Activated CD4-positive, alpha-beta T cell treated with anti-CD3 and anti-CD28 coated beads, Interleukin-2, amount 50 U/mL, for 1 hour (primary cell): ENCODE results near the gene ZNF581.

ENCODE experiments used
- DNase-seq: peaks from one replicate; pipeline ENCODE4 v3.0.0-alpha.2; 2020

ZNF581 gene, protein sequence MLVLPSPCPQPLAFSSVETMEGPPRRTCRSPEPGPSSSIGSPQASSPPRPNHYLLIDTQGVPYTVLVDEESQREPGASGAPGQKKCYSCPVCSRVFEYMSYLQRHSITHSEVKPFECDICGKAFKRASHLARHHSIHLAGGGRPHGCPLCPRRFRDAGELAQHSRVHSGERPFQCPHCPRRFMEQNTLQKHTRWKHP

DNA sequence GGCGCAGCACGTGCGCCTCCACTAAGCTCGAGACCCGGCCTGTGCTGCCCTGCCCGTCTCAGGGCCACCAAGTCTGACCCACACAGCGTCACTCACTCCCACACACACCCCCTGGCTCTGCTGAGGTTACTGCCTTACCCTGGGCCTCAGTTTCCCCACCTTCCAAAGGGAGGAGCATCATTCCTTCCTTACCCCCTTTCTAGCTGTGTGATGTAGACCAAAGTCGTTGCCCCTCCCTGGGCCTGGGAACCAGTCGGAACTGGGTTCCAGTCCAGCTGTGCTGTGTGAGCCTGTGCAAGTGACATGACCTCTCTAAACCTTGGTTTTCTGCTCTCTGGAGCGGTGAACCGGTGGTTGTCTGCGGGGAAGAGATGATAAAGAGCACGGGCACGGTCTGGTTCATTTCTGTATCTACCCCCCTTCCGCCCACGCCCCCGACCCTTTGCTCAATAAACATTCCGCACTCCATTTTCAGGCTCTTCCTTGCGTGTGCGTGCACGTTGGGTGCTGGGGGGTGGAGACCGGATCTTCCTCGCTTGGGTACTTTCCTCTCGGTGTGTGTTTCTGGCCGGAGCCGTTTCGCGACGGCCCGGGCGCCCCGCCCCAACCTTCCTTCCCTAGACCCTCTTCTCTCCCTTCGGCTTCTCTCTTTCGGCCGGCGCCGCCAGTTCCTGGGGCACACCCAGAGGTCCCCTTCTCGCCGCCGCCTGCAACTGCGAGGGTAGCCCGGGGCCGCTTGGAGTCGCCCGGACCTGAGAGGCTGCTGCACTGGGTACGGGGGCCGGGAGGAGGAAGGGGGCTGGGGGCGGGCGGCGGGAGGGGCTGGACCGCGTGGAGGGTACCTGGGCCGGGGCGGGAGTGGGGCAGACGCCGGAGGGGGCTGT is at the start of gene ZNF581:
TSS of gene ZNF581 (plus strand) at position 647 of the 884 bp plus-strand sequence. CDS start 923 bp downstream, outside the sequence.
- DNase-seq: peak; percentile 72

DNA sequence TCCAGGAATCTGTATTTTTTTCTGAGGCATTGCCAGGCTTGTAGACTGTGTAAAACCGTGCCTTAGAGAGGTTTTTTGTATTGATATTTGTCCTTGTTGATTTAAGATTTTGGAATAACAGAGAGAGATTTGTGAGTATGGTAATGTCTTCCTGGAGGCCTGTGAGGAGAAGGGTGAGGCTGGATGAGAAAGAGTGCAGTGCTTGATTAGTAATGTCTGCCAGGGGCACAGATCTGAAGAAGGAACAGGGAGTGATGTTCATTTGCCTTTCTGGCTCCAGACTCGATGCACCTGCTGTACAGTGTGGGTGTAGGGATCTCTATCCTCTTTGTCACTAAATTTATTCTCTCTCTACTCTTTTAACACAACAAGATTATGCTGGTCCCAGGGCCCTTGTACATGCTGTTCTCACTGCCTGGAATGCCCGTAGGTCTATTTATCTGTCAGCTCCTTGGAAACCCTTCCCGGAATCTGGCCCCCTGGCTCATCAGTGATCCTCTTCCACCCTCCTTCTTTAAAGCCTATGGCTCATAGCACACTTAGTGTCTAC is 48.4 kb upstream of the ZNF581 start:
- no peak for DNase-seq

DNA sequence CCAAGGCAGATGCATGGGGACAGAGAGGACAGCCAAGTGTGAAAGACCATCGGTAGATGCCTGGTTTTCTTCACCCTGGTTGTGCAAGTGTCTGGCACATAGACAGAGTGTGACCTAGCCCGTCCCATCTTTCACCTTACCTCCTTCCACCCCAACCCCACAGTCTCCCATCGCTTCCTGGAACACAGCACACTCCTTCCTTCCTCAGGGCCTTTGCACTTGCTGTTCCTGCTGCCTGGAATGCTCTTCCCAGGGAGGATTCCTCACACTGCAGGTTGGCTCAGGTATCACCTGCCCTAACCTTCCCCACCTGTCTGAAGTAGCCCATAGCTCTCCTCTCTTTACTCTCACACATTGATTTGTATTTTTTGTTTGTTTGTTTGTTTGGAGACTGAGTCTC is 47.1 kb upstream of the ZNF581 start:
- no peak for DNase-seq

DNA sequence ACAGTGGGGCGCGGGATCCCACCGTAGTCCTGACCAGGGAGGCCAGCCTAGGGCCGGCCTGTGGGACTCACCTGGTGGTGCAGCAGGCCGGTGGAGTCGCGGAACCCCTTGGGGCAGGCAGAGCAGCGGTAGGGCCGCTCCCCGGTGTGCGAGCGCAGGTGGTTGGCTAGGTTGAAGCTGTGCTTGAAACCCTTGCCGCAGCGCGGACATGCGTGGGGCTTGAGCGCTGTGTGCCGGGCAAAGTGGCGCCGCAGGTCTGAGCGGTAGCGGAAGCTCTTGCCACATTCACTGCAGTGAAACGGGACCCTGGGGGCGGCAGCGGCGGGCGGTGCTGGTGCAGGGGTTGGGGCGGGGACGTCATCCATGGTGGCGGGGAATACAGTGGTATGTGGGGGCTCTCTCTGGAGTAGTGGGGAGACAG is 45.9 kb upstream of the ZNF581 start:
- DNase-seq: no peak

DNA sequence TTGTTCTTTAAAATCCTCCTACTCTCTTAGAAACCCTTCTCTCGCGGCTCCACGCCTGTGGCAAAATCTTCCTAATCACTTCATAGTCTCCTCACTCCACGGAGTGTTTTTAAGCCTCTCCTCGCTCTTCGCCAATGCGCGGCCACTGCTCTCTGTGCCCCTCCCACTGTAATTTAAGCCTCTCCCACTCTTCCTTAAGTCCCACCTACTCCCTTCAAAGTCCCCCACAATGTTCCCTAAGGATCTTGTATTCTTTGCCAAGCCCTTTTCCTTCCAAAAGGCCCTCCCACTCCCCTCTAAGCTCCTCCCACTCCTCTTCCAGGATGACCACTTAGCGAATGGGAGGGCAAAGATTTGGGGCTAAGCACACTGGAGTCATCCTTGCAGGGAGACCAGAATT is 45.4 kb upstream of the ZNF581 start:
- no peak for DNase-seq

DNA sequence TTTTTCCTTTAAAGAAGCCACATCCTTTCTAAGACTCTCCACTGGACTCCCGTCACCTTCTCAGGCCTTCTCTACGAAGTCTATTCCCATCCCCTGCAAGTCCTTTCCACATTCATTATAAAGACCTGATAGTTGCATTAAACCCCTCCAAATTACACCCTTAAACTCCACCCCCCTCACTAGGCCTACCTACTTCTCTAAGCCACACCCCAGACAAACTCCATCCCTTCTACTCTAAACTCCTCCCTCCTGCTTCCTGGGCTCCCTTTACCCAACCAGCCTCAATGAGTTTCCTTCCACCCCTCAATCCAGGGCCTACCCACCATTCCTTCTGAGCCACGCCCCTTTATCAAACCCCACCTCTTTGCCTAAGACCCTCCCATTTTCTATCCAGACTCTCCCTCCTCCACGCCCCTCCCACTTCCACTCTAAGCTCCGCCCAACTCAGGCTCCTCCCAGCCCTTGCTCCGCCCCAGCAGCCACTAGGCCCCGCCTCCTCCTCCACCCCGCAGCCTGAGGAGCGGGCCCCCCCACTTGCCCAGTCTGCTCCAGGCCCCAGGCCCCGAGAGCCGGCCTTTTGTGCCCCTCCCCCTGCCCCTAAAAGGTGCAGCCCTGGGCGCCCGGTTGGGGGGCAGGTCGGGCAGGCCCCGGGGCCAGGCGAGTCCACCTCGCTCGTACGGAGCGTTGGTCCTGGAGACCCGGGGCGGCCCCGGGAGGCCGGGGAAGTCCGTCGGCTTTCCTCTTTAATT is 44.6 kb upstream of the ZNF581 start:
- peak; percentile 93 for DNase-seq

DNA sequence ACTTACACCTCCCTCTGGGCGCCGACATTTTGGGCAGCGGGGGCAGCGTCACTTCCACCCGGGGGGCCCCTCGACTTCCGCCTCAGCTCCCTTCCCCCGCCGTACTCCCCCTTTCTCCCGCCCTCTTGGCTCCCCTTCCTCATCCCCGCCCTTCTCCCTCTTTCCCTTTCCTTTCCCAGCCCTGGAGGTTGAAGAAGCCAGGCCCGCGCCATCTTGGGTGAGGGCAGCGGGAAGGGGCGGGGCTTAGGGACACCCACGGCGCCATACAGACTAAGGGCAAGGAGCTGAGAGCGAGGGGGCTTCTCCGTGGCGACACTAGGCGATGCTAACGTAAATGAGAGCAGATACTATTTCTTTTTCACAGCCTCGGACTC is 44.0 kb upstream of the ZNF581 start, which contains the start of gene FIZ1:
TSS of gene FIZ1 (minus strand) at position 50 of the 374 bp plus-strand sequence. CDS start 1,652 bp downstream, outside the sequence.
- peak; percentile 93 for DNase-seq

DNA sequence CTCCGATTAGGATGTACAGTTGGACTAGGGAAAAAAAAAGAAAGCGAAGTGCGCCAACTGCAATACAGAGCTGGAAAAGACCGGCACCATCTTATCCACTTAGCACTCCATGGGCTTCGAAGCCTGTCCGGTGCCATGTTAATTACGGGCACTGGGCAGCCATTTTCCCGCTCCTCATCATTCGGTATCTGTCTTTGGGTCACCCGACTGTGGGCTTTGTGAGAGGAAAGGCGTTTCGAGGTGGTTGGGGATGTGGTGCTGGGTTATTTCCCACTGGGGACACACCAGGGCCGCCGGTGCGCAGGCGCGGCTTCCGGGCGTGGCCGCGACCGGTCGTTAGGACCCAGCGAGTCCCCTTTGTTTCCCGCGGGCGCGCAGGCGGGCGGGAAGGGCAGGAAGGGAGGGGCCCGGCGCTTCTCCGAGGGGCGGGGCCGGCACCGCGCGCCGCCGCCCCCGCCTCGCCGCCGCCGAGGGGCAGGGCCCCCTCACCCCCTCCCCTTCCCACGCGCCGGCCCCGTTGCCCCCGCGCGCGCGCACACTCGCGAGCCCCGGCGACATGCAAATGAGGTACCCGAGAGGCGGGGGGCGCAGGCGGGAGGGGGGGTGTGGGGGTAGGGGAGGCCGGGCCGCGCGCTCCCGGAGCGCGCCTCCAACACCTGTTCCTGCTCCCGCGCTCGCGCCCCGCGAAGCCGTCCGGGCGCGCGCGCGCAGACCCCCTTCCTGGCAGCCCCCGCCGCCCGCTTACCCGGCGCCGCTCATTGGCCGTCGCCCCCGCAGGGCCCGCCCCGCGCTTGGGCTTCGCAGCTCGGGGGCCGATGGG is 43.4 kb upstream of the ZNF581 start, which contains the start of gene ZNF524:
TSS of gene ZNF524 (plus strand) at position 447 of the 820 bp plus-strand sequence. CDS start 1,825 bp downstream, outside the sequence.
- DNase-seq: peak; percentile 76

DNA sequence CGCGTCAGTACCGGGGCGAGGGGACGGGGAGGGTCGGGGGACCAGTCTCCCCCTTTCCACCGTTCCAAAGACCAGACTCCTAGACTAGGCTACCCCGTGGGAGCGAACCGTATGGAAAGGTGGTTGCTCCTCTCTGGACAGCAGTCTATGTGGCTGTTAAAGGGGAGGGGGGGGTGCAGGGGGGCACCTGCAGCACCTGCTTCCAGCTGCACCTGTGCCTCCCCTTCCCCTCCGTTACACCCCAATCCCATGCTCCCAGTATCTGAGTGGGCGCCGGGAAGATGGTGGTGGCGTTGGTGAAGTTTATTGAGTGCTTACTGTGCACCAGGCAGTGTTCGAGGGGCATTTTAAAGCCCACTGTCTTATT is 42.8 kb upstream of the ZNF581 start:
- DNase-seq: no peak

DNA sequence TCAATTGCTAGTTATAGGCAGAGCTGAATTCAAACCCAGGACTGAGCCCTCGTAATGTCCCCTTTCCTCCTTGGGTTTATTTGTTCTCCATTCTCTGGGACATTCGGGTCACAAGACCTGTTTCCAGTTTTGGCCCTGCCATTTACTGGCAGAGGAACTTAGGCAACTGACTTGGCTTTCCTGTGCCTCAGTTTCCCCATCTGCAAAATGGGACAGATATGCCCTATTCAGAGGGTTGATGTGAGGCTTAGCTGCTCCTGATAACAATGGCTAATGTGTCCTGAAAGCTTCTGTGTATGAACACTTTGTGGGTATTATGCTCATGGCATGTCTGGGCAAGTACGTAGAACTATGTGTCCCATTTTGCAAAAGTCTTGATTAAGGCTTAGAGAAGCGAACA is 42.4 kb upstream of the ZNF581 start:
- DNase-seq: no peak

DNA sequence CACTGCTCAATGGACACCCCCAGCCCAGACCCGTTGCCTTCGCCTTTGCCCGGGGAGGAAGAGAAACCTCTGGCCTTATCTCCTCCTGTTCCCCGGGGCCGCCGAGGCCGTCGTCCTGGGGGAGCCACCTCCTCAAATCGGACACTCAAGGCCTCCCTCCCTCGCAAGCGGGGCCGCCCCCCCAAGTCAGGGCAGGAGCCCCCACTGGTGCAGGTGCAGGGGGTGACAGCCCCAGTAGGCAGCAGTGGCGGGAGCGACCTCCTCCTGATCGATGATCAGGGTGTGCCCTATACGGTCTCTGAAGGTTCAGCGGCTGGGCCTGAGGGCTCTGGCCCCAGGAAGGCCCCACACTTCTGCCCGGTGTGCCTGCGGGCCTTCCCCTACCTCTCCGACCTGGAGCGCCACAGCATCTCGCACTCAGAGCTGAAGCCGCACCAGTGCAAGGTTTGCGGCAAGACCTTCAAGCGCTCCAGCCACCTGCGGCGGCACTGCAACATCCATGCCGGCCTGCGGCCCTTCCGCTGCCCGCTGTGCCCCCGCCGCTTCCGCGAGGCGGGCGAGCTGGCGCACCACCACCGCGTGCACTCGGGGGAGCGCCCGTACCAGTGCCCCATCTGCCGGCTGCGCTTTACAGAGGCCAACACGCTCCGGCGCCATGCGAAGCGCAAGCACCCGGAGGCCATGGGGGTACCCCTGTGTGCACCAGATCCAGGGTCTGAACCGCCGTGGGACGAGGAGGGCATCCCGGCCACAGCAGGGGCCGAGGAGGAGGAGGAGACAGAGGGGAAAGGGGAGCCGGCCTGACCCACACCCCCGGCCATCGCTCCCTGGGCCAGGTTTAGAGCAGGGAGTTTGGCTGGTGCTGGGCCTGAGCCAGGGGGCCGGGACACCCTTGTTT is 41.1 kb upstream of the ZNF581 start:
- DNase-seq: no peak

DNA sequence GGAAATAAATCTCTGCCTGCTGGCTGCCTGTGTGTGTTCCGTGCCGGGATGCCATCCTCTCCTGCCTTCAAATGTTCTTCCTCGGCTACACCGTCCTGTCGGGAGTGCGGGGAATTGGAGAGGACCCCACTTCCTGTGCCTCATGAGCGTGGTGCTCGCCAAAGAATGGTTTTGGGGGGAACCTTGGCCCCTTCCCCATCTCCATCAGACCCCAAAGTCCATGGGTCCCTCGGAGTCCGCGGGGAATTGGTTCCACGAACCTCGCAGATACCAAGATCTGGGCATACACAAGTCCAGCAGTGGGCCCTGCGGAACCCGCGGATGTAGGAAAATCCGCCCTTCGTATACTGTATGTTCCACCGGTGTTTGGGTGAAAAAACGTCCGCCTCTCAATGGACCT is 40.3 kb upstream of the ZNF581 start:
- DNase-seq: no peak

DNA sequence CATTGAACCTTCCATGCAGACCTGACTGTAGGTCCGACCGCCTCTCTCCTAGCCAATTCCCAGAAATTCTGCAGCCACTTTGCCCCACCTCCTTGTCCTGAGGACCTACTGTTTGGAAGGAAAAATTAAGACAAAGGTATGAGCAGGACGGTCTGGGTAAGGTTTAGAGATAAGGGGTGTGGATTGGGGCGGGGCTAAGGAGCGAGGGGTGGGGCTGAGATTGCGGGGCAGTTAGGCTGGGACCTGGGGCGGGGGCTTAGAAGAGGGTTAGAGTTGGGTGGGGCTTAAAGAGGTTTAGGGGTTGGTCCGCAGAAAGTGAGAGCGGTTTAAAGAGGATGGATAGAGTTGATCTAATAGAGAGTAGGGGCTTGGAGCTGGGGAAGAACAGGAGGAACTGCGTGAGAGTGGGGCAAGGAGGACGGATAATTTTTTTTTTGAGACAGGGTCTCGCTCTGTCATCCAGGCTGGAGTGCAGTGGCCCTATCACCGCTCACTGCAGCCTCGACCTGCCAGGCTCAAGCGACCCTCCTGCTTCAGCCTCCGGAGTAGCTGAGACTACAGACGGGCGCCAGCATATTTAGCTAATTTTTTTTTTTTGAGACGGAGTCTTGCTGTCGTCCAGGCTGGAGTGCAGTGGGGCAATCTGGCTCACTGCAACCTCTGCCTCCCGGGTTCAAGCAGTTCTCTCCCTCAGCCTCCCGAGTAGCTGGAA is 39.7 kb upstream of the ZNF581 start:
- DNase-seq: no peak

DNA sequence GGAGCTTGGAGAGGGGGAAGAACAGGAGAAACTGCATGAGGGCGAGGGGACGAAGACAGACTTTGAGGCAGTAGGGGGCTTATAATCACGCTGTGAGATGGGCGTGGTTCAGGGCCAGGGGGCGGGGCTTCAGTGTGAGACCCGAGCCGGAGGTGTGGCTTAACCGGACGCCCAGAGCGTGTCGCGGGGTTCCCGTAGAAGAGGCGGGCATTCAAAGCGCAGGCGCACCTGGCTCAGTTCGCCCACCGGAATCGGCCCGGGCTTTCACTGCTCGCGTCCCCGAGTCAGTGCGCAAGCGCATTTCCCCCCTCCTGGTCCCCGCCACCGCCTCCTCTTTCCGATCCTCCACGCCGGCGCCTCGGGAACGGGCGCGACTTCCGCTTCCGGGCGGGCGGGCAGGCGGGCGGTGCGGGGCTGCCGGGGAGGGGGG is 38.2 kb upstream of the ZNF581 start:
- peak; percentile 98 for DNase-seq

DNA sequence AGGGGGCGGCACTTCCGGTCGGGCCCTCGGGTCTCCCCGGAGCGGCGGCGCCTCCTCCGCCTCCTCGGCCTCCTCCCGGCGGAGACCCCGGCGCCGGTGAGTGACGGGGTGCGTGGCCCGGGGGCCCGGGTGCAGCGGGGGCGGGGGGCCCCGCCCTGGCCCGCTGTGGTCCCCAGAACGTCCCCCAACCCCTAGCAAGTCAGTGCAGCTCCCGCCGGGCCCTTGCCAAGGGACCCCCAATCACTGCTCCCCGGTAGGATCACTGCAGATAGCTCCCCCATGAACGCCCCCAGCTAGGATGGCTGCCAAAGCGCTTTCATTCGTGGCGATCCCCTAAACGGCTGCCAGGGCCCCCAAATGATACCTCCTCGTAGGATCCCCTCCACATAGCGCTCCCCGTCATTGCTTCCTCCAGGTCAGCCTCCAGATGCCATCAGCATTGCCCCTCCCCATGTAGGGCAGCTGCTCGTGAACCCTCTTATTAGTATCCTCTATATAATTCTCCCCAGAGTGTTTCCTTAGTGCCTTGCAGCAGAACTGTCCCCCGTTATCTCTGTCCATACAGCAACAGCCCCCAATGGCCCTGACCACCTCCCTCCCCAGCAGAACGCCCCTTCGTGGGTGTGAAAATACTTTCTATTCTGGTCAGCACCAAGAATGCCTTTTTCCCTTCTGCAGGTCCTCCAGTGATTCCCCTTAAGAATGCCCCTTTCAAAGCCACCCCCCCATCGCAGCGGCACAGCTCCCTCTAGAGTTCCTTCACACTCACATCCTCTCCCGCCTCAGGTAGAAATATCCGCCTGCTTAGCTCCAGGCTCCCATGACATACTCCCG is 37.6 kb upstream of the ZNF581 start, which contains the start of gene ZNF865:
TSS of gene ZNF865 (plus strand) at position 11 of the 834 bp plus-strand sequence. CDS start 7,972 bp downstream, outside the sequence.
- DNase-seq: peak; percentile 65

DNA sequence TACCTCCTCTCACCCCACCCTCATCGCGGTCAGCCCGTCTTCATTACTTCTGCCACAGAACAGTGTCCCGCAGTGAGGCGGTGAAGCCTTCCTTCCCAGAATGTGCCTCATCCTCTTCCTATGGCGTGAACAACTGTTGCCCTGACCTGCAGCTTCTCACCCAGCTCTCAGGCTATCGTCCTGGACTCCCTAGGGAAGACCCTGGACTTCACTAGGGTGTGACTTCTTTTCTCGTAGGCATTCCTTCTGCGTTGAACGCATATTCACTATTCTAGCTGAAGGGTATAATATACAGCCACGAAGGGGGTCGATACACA is 37.0 kb upstream of the ZNF581 start:
- no peak for DNase-seq

DNA sequence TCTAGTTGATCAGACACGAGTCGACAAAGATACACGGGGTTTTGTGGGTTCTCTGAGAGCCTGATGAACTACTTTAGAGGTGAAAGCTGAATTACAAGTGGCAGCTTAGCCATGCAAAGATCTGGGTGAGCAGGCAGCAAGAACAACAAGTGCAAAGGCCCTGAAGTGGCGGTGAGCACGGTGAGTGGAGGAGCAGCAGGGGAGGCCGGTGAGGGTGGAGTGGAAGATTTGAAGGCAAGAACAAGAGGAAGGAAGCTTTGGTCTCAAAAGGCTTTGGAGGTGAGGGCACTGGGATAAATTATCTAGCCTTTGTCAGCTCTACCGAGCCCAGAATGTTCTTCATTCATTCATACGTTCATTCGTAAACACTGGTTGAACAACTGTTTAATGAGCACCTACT is 36.6 kb upstream of the ZNF581 start:
- no peak for DNase-seq

DNA sequence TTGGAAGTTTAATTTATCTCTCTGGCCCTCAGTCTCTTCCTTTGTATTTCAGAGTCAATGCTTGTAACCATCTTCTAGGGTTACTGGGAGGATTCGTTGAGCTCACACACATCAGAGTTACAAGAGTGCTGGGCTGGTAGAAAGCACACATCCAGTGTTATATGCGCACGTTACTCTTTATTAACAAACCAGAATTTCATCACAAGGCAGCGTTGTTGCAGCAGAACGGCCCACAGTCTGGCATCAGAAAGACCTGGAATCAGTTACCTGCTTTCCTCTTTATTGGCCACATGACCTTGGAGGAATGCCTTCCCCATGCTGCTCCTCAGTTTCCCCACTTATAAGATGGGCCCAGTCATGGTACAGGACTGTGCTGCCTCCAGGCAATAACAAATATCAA is 34.1 kb upstream of the ZNF581 start:
- no peak for DNase-seq

DNA sequence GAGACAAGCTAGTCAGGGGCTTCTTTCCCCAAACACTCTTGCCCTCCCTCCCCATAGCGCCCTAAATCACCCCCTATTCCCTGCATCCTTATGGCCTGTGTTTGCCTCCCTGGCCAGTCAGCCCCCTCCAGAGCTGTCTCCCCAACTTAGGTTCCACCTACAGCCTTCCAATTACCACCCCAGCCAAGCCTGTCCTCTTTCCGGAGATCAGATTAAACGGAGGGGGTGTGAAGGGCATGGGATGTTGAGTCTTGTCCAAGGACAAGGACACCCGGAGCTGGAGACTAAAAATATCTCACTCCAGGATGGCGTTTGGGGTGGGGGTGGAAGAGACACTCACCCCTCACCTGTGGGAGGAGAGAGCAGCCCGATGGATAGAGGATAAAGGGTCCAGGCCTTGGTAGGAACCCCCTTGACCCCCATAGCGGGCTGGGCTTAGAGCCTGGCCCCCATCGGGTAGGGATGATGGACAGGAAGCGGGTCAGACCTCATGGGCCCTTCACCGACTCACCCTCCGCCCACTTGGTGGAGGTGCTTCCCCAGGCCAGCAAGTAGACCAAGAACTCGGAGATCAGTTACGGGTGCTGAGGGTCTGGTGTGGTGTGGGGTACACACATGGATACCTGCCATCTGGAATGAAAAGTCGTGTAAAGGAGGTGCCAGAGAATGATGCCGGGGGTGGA is 32.0 kb upstream of the ZNF581 start:
- no peak for DNase-seq
